ENCODE measurements around the gene SGMS2.

Gene SGMS2

GRCh38 chr4:107831140-107831539 is 6.4 kb downstream of the SGMS2 start:
- no peak for DNase-seq

- no peak for DNase-seq
Measured at GRCh38 chr4:107832275-107832807, 7.6 kb downstream of the SGMS2 start.

- DNase-seq: no peak
Measured at GRCh38 chr4:107834241-107834794, 9.6 kb downstream of the SGMS2 start.

- DNase-seq: no peak
Measured at GRCh38 chr4:107835406-107835805, 10.7 kb downstream of the SGMS2 start.

- DNase-seq: peak; percentile 29
Measured at GRCh38 chr4:107837317-107837716, 12.6 kb downstream of the SGMS2 start.

GRCh38 chr4:107837776-107838618 is 13.3 kb downstream of the SGMS2 start:
- DNase-seq: no peak

GRCh38 chr4:107838861-107839565 is 14.3 kb downstream of the SGMS2 start:
- DNase-seq: no peak

- no peak for DNase-seq
Measured at GRCh38 chr4:107843391-107843790, 18.7 kb downstream of the SGMS2 start.

GRCh38 chr4:107845681-107846080 is 20.9 kb downstream of the SGMS2 start:
- DNase-seq: no peak

- no peak for DNase-seq
Measured at GRCh38 chr4:107850438-107850837, 25.7 kb downstream of the SGMS2 start.

- DNase-seq: no peak
Measured at GRCh38 chr4:107853444-107854355, 29.0 kb downstream of the SGMS2 start.

- DNase-seq: no peak
Measured at GRCh38 chr4:107854356-107855022, 29.8 kb downstream of the SGMS2 start.

GRCh38 chr4:107855723-107856122 is 31.0 kb downstream of the SGMS2 start:
- DNase-seq: no peak

GRCh38 chr4:107856901-107857300 is 32.2 kb downstream of the SGMS2 start:
- no peak for DNase-seq

GRCh38 chr4:107857741-107858140 is 33.0 kb downstream of the SGMS2 start:
- DNase-seq: no peak

GRCh38 chr4:107858158-107858742 is 33.5 kb downstream of the SGMS2 start:
- DNase-seq: no peak

- no peak for DNase-seq
Measured at GRCh38 chr4:107862658-107863057, 37.9 kb downstream of the SGMS2 start.

- DNase-seq: no peak
Measured at GRCh38 chr4:107863416-107863815, 38.7 kb downstream of the SGMS2 start.

GRCh38 chr4:107863850-107864371 is 39.2 kb downstream of the SGMS2 start:
- DNase-seq: no peak

- no peak for DNase-seq
Measured at GRCh38 chr4:107866726-107867125, 42.0 kb downstream of the SGMS2 start.

- no peak for DNase-seq
Measured at GRCh38 chr4:107870236-107870635, 45.5 kb downstream of the SGMS2 start.

Data from CD4-positive, alpha-beta T cell treated with Interferon gamma for 1 hour (primary cell).